Peyer's patch (tissue), 4 donors: ENCODE results near the gene SLC22A23. TPM values are rescaled to one million over a fixed set of nuclear protein-coding genes. Genes with fewer than 3 reads are reported as not detected.

ENCODE experiments used
- DNase-seq, 3 donors: peaks; one replicate each; pipeline ENCODE4 v3.0.0-alpha.2; 2017 to 2019
- H3K27ac ChIP-seq, 4 donors: fragments of 200-600 bp; sonication (generic); one replicate each; pipeline ENCODE4 v1.5.1; 2016 to 2019
- H3K27me3 ChIP-seq, 2 donors: fragments of 200-600 bp; sonication (generic); one replicate each; pipeline ENCODE4 v1.5.1; 2019
- H3K36me3 ChIP-seq, 3 donors: fragments of 200-600 bp; sonication (generic); one replicate each; pipeline ENCODE4 v1.5.1; 2016 to 2019
- H3K4me1 ChIP-seq, 4 donors: fragments of 200-600 bp; sonication (generic); one replicate each; pipeline ENCODE4 v1.5.1; 2016 to 2019
- H3K4me3 ChIP-seq, 4 donors: fragments of 200-600 bp; sonication (generic); 1 replicate in 3 of 4; 2 replicates in 1 of 4; pipeline ENCODE4 v1.5.1; 2016 to 2019; ENCODE audit warnings: mild to moderate bottlenecking in 1 of 4
- H3K9me3 ChIP-seq, 4 donors: fragments of 200-600 bp; sonication (generic); one replicate each; pipeline ENCODE4 v1.5.1; 2016 to 2019; ENCODE audit warnings: mild to moderate bottlenecking in 1 of 4
- CTCF ChIP-seq, 6 experiments: fragments of 450-650 bp in 4 of 6; fragments of 200-600 bp in 2 of 6; sonication (generic) in 1 of 6; IDR thresholded peaks; one replicate each; pipeline ENCODE4 v1.5.1; 2017 to 2019; ENCODE audit warnings: antibody characterized with exemption in 6 of 6, mild to moderate bottlenecking in 3 of 6, moderate library complexity in 1 of 6
- POLR2A ChIP-seq, 2 donors: fragments of 450-650 bp; IDR thresholded peaks; one replicate each; pipeline ENCODE4 v1.5.1; 2017; ENCODE audit warnings: antibody characterized with exemption in 2 of 2, mild to moderate bottlenecking in 2 of 2, moderate library complexity in 2 of 2
- total RNA-seq, 4 donors: library from RNA; depleted of rRNA; stranded (reverse); fragments of >200 nt; gene quantifications; one replicate each; pipeline ENCODE4 v1.1.0, GENCODE V29; 2016

SLC22A23 gene
- total RNA-seq, 4 donors from 2014 or later, result 22.3 to 145 (median 91.6) TPM

GRCh38 chr6:3440911-3441310, 15.9 kb downstream of the SLC22A23 start:
- DNase-seq, result no peak
- H3K4me1 ChIP-seq, result peaks cover 0 to 11% (median 0%) of the 10 kb centered on the region in 4 donors
- peaks cover 0 to 4% (median 0%) of the 10 kb centered on the region in 3 donors for H3K36me3 ChIP-seq
- no peaks in the 10 kb centered on the region for H3K27me3 ChIP-seq
- H3K4me3 ChIP-seq, result no peak overlapping the region
- H3K9me3 ChIP-seq, result no peaks in the 10 kb centered on the region
- TF ChIP-seq CTCF (IDR thresholded peaks at IDR 0.05) (no peak), POLR2A (IDR thresholded peaks at IDR 0.05) (no peak)
- H3K27ac ChIP-seq, result no peak overlapping the region

GRCh38 chr6:3439961-3440360, 16.9 kb downstream of the SLC22A23 start:
- no peaks in the 10 kb centered on the region for H3K9me3 ChIP-seq
- no peak overlapping the region for H3K4me3 ChIP-seq
- no peak overlapping the region for H3K27ac ChIP-seq
- no peak for DNase-seq
- peaks cover 0 to 4% (median 0%) of the 10 kb centered on the region in 3 donors for H3K36me3 ChIP-seq
- TF ChIP-seq POLR2A (IDR thresholded peaks at IDR 0.05), result no peak
- TF ChIP-seq CTCF (IDR thresholded peaks at IDR 0.05), result no peak
- no peaks in the 10 kb centered on the region for H3K27me3 ChIP-seq
- H3K4me1 ChIP-seq, result peaks cover 0 to 8% (median 0%) of the 10 kb centered on the region in 4 donors

- TF ChIP-seq CTCF (IDR thresholded peaks at IDR 0.05) (no peak), POLR2A (IDR thresholded peaks at IDR 0.05) (no peak)
- no peaks in the 10 kb centered on the region for H3K4me1 ChIP-seq
- no peaks in the 10 kb centered on the region for H3K9me3 ChIP-seq
- H3K4me3 ChIP-seq, result no peak overlapping the region
- DNase-seq, result peak in 1 of 3 donors; percentile 55
- H3K27ac ChIP-seq, result peak overlapping the region in 1 of 4 donors; percentile 29
- no peaks in the 10 kb centered on the region for H3K27me3 ChIP-seq
- peaks cover 0 to 4% (median 0%) of the 10 kb centered on the region in 3 donors for H3K36me3 ChIP-seq
Observed at GRCh38 chr6:3438190-3439167, 18.4 kb downstream of the SLC22A23 start.

- no peaks in the 10 kb centered on the region for H3K9me3 ChIP-seq
- H3K27me3 ChIP-seq, result no peaks in the 10 kb centered on the region
- H3K4me1 ChIP-seq, result peaks cover 0 to 2% (median 0%) of the 10 kb centered on the region in 4 donors
- H3K27ac ChIP-seq, result no peak overlapping the region
- H3K36me3 ChIP-seq, result peaks cover 0 to 1% (median 0%) of the 10 kb centered on the region in 3 donors
- H3K4me3 ChIP-seq, result no peak overlapping the region
- DNase-seq, result no peak
- TF ChIP-seq CTCF (IDR thresholded peaks at IDR 0.05) (peak in 1 of 6 experiments; percentile 19), POLR2A (IDR thresholded peaks at IDR 0.05) (no peak)
Observed at GRCh38 chr6:3433005-3433404, 23.8 kb downstream of the SLC22A23 start.

GRCh38 chr6:3432416-3432815, 24.4 kb downstream of the SLC22A23 start:
- TF ChIP-seq POLR2A (IDR thresholded peaks at IDR 0.05), result no peak
- TF ChIP-seq CTCF (IDR thresholded peaks at IDR 0.05), result no peak
- Histone ChIP-seq H3K27ac (no peak overlapping the region), H3K4me1 (peaks cover 0 to 6% (median 0%) of the 10 kb centered on the region in 4 donors), H3K4me3 (no peak overlapping the region), H3K27me3 (no peaks in the 10 kb centered on the region), H3K9me3 (no peaks in the 10 kb centered on the region), H3K36me3 (no peaks in the 10 kb centered on the region)
- no peak for DNase-seq
